Neuronal stem cell (in vitro differentiated cells): ENCODE data around the gene ADGRL3.

Source experiments
- DNase-seq: peaks from one replicate; pipeline ENCODE4 v3.0.0-alpha.2; 2013; ENCODE audit warnings: low spot score
- H2AFZ ChIP-seq: one replicate; pipeline ENCODE4 v1.6.1; 2013; ENCODE audit warnings: mild to moderate bottlenecking, low read length, inconsistent platforms
- H2AK5ac ChIP-seq: 2 replicates; pipeline ENCODE4 v1.6.1; 2013; ENCODE audit warnings: low read depth, mild to moderate bottlenecking, inconsistent platforms, low read length, moderate library complexity, mixed read lengths
- H2BK120ac ChIP-seq: 2 replicates; pipeline ENCODE4 v1.6.1; 2013; ENCODE audit warnings: low read depth, mild to moderate bottlenecking, inconsistent platforms, low read length, moderate library complexity, mixed read lengths
- H2BK12ac ChIP-seq: one replicate; pipeline ENCODE4 v1.6.1; 2013; ENCODE audit warnings: low read length, inconsistent platforms
- H2BK15ac ChIP-seq: 2 replicates; pipeline ENCODE4 v1.6.1; 2013; ENCODE audit warnings: mild to moderate bottlenecking, low read length, inconsistent platforms, mixed read lengths
- H2BK5ac ChIP-seq: one replicate; pipeline ENCODE4 v1.6.1; 2013; ENCODE audit warnings: inconsistent platforms, mild to moderate bottlenecking, low read length, moderate library complexity
- H3K14ac ChIP-seq: one replicate; pipeline ENCODE4 v1.6.1; 2013; ENCODE audit warnings: low read length, inconsistent platforms
- H3K18ac ChIP-seq: 2 replicates; pipeline ENCODE4 v1.6.1; 2013; ENCODE audit warnings: low read length, inconsistent platforms
- H3K23ac ChIP-seq: 2 replicates; pipeline ENCODE4 v1.6.1; 2013; ENCODE audit warnings: low read depth, mild to moderate bottlenecking, mixed read lengths, low read length, inconsistent platforms; ENCODE audit not compliant: poor library complexity
- H3K27ac ChIP-seq: replicated peaks from 3 replicates; pipeline ENCODE4 v1.5.1; 2013; ENCODE audit warnings: low read length, inconsistent platforms
- H3K27me3 ChIP-seq, 3 experiments: 2 replicates each; pipeline ENCODE4 v1.6.1; 2013; ENCODE audit warnings: low read length in 3 of 3, mild to moderate bottlenecking in 2 of 3, inconsistent platforms in 1 of 3, low read depth in 1 of 3, mixed read lengths in 1 of 3, moderate library complexity in 1 of 3; ENCODE audit not compliant: control insufficient read depth in 3 of 3, insufficient read depth in 3 of 3
- H3K36me3 ChIP-seq, 2 donors: replicated peaks in 1 of 2; 2 replicates each; pipeline ENCODE4 v1.6.1; 2013; ENCODE audit warnings: low read length in 2 of 2; ENCODE audit not compliant: control insufficient read depth in 2 of 2, insufficient read depth in 2 of 2
- H3K4ac ChIP-seq: 2 replicates; pipeline ENCODE4 v1.6.1; 2013; ENCODE audit warnings: inconsistent platforms, mild to moderate bottlenecking, low read length, moderate library complexity
- H3K4me1 ChIP-seq, 2 donors: 1 replicate in 1 of 2; 2 replicates in 1 of 2; pipeline ENCODE4 v1.6.1; 2013; ENCODE audit warnings: low read length in 2 of 2, low read depth in 1 of 2; ENCODE audit not compliant: control insufficient read depth in 2 of 2, insufficient read depth in 1 of 2
- H3K4me2 ChIP-seq: one replicate; pipeline ENCODE4 v1.6.1; 2013; ENCODE audit warnings: mild to moderate bottlenecking, low read length, inconsistent platforms; ENCODE audit not compliant: insufficient read depth, poor library complexity, severe bottlenecking
- H3K4me3 ChIP-seq, 2 donors: 2 replicates each; pipeline ENCODE4 v1.5.1; 2013; ENCODE audit warnings: low read length in 2 of 2, mild to moderate bottlenecking in 2 of 2, inconsistent platforms in 1 of 2, moderate library complexity in 1 of 2
- H3K79me1 ChIP-seq: one replicate; pipeline ENCODE4 v1.6.1; 2013; ENCODE audit warnings: low read depth, mild to moderate bottlenecking, inconsistent platforms, low read length, moderate library complexity
- H3K9ac ChIP-seq: one replicate; pipeline ENCODE4 v1.6.1; 2013; ENCODE audit warnings: mild to moderate bottlenecking, low read depth, low read length, inconsistent platforms; ENCODE audit not compliant: poor library complexity
- H3K9me3 ChIP-seq, 2 donors: replicated peaks in 1 of 2; 2 replicates each; pipeline versions ENCODE3 to v1.6.1; 2013; ENCODE audit warnings: low read length in 2 of 2, mild to moderate bottlenecking in 2 of 2, inconsistent platforms in 1 of 2, low read depth in 1 of 2, mixed read lengths in 1 of 2, moderate library complexity in 1 of 2; ENCODE audit not compliant: control insufficient read depth in 2 of 2, insufficient read depth in 1 of 2
- H4K8ac ChIP-seq: one replicate; pipeline ENCODE4 v1.6.1; 2013; ENCODE audit warnings: low read depth, mild to moderate bottlenecking, inconsistent platforms, low read length, moderate library complexity
- H4K91ac ChIP-seq: one replicate; pipeline ENCODE4 v1.6.1; 2013; ENCODE audit warnings: low read length, low read depth, mild to moderate bottlenecking, inconsistent platforms; ENCODE audit not compliant: poor library complexity
- whole genome bisulfite sequencing, 2 donors: extraction: QIAGEN DNeasy Blood & Tissue Kit; methylation state at CpG; one replicate each; pipeline ENCODE4 v1.1.7; 2013; ENCODE audit warnings: missing lambda C conversion rate in 2 of 2, mixed read lengths in 1 of 2; ENCODE audit not compliant: insufficient read length in 2 of 2, insufficient replicate concordance in 1 of 2; ENCODE audit errors: extremely low coverage in 2 of 2; 5-methylcytosine and 5-hydroxymethylcytosine counted together

Gene ADGRL3

DNA sequence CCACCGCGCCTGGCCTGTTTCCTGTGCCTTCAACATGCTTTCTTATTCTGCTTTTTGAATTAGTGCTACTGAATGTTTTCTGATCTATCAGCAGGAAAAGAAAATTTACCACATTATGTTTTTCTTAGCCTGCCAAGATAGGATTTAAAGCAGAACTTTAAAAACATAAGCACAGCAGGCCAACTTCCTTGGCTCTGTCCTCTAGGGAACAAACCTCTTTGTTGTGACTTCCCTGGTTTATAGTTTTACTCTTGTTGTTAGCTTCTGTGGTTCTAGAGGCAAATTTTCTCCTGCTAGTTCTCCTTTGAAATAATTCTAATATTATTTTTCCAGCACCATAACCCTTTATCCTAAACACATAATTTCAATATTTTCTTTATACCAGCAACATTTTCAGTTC is 605.1 kb downstream of the ADGRL3 start:
- no peak for DNase-seq
- Histone ChIP-seq H3K9ac (no peak overlapping the region), H3K9me3 (no peaks in the 10 kb centered on the region), H2BK12ac (no peak overlapping the region), H3K4me3 (no peak overlapping the region), H3K79me1 (no peaks in the 10 kb centered on the region), H3K36me3 (no peaks in the 10 kb centered on the region), H2AK5ac (no peak overlapping the region), H3K14ac (no peak overlapping the region), H3K27ac (no peak overlapping the region), H3K4me2 (no peak overlapping the region), H3K27me3 (no peaks in the 10 kb centered on the region), H3K4me1 (no peaks in the 10 kb centered on the region), H2BK120ac (no peak overlapping the region), H2BK15ac (no peak overlapping the region), H3K18ac (no peak overlapping the region), H4K8ac (no peak overlapping the region), H2AFZ (no peak overlapping the region), H3K23ac (no peak overlapping the region), H4K91ac (no peak overlapping the region), H3K4ac (no peak overlapping the region), H2BK5ac (no peak overlapping the region)
- no CpG with 5 or more reads among the region's 2 CpGs for WGBS, 2 donors

- Histone ChIP-seq H2BK15ac (no peak overlapping the region), H3K4me3 (no peak overlapping the region), H3K4me1 (no peaks in the 10 kb centered on the region), H2AK5ac (no peak overlapping the region), H3K14ac (no peak overlapping the region), H3K79me1 (no peaks in the 10 kb centered on the region), H2BK12ac (no peak overlapping the region), H3K9me3 (no peaks in the 10 kb centered on the region), H3K27ac (no peak overlapping the region), H3K36me3 (no peaks in the 10 kb centered on the region), H2AFZ (no peak overlapping the region), H3K4me2 (no peak overlapping the region), H3K4ac (no peak overlapping the region), H4K8ac (no peak overlapping the region), H4K91ac (no peak overlapping the region), H3K27me3 (no peaks in the 10 kb centered on the region), H3K23ac (no peak overlapping the region), H2BK5ac (no peak overlapping the region), H3K18ac (no peak overlapping the region), H2BK120ac (no peak overlapping the region), H3K9ac (no peak overlapping the region)
- WGBS, 2 donors, result no CpG with 5 or more reads among the region's 2 CpGs
- no peak for DNase-seq
Observed at GRCh38 chr4:61805979-61806378, 605.9 kb downstream of the ADGRL3 start.

DNA sequence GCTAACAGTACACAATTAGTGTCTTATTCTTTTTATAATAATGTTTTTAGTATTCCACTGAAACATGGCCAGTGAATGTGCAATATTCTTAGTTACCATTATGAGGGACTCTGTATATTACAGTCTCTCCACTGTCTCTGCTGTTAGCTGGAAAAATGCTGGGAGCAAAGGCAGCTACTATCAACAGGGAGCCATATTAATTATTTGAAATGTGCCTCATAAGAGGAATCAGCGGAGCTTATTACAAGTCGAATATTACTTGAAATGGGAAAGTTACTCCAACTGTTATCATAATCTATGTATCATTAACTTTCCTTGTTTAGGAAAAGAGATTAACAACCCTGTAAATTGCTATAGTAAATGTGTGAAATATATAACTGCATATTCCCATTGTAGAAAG is 612.0 kb downstream of the ADGRL3 start:
- Histone ChIP-seq H2BK5ac (no peak overlapping the region), H3K4me3 (no peak overlapping the region), H3K79me1 (no peaks in the 10 kb centered on the region), H3K36me3 (no peaks in the 10 kb centered on the region), H3K4ac (no peak overlapping the region), H3K14ac (no peak overlapping the region), H3K9me3 (no peaks in the 10 kb centered on the region), H3K27ac (no peak overlapping the region), H3K27me3 (no peaks in the 10 kb centered on the region), H3K4me1 (no peaks in the 10 kb centered on the region), H3K9ac (no peak overlapping the region), H3K18ac (no peak overlapping the region), H4K8ac (no peak overlapping the region), H3K23ac (no peak overlapping the region), H2BK15ac (no peak overlapping the region), H3K4me2 (no peak overlapping the region), H2AK5ac (no peak overlapping the region), H4K91ac (no peak overlapping the region), H2BK120ac (no peak overlapping the region), H2BK12ac (no peak overlapping the region), H2AFZ (no peak overlapping the region)
- no peak for DNase-seq
- no CpG with 5 or more reads among the region's 2 CpGs for WGBS, 2 donors

DNA sequence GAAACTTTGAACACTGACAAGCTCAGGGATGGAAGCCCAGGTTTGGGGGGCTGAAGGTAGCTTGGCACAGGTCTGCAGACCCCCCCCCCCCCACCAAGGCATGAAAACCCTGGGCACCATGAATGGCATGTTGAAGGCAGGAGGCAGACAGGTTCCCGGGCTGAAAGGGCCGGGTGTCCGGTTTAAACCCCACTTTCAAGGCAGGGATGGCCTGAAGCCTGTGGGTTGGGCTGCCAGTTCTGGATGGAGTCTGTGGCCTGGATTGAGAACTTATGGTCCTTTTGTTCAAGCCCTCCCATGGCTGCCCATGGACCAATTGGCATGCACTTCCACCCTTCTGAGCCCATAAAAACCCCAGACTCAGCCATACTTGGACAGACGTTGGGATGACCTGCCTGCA is 616.9 kb downstream of the ADGRL3 start:
- H2BK120ac ChIP-seq, result no peak overlapping the region
- no peak overlapping the region for H2BK5ac ChIP-seq
- H3K9me3 ChIP-seq, result no peaks in the 10 kb centered on the region
- H4K91ac ChIP-seq, result no peak overlapping the region
- no peak overlapping the region for H3K23ac ChIP-seq
- H3K4me2 ChIP-seq, result no peak overlapping the region
- no peaks in the 10 kb centered on the region for H3K27me3 ChIP-seq
- no peak for DNase-seq
- no peak overlapping the region for H3K27ac ChIP-seq
- no peak overlapping the region for H2BK12ac ChIP-seq
- no peaks in the 10 kb centered on the region for H3K79me1 ChIP-seq
- H3K9ac ChIP-seq, result no peak overlapping the region
- H3K4me3 ChIP-seq, result no peak overlapping the region
- no peak overlapping the region for H3K14ac ChIP-seq
- H2BK15ac ChIP-seq, result no peak overlapping the region
- H3K4ac ChIP-seq, result no peak overlapping the region
- no peak overlapping the region for H3K18ac ChIP-seq
- no CpG with 5 or more reads among the region's 4 CpGs for WGBS, 2 donors
- H3K36me3 ChIP-seq, result no peaks in the 10 kb centered on the region
- no peaks in the 10 kb centered on the region for H3K4me1 ChIP-seq
- no peak overlapping the region for H4K8ac ChIP-seq
- no peak overlapping the region for H2AK5ac ChIP-seq
- no peak overlapping the region for H2AFZ ChIP-seq
